Dedifferentiated amniotic fluid mesenchymal stem cell (primary cell): ENCODE measurements around the gene PPP6R2.

Experiments used
- DNase-seq: peaks from one replicate; pipeline ENCODE4 v3.0.0-alpha.2; 2016; ENCODE audit errors: extremely low spot score

Gene PPP6R2

GRCh38 chr22:50445880-50446707, 103.0 kb downstream of the PPP6R2 start:
- DNase-seq, result no peak

GRCh38 chr22:50446708-50447575, 103.8 kb downstream of the PPP6R2 start:
- no peak for DNase-seq

GRCh38 chr22:50447576-50448551, 104.7 kb downstream of the PPP6R2 start:
- DNase-seq, result no peak

DNA sequence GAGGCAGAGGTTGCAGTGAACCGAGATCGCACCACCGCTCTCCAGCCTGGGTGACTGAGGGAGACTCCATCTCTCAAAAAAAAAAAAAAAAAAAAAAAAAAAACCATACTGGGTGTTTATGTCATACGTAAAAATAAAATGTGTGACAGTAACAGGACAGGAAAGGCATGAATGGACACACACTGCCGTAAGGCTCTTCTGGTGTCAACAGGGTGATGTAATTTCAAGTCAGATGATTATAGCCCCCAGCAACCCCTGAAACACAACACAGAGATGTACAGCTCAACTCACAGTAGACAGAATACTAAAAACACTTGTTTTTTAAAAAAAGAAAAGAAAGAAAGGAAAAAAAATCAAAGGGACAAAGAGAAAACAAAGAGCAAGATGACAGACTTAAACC, 109.5 kb downstream of the PPP6R2 start:
- no peak for DNase-seq

GRCh38 chr22:50454556-50455075, 111.5 kb downstream of the PPP6R2 start:
- no peak for DNase-seq

- no peak for DNase-seq
Observed at GRCh38 chr22:50455201-50455600, 112.1 kb downstream of the PPP6R2 start.

DNA sequence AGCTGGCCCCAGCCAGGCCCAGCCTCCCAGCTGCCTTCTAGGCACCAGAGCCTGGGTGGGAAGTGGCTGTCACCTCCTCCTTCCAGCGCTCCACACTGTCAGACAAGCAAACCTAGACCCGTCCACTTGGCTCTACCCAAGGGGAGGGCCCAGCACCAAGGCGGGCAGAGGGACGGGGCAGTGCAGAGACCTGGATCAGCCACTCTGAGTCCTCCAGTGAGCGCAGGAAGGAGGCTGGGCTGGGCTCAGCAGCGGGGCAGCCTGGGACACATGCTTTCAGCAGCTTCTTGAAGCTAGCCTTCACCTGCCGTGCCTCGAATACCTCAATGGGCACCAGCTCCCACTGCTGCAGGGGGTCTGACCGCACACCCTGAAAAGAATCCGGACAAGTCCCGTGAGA, 112.9 kb downstream of the PPP6R2 start:
- DNase-seq, result no peak

DNA sequence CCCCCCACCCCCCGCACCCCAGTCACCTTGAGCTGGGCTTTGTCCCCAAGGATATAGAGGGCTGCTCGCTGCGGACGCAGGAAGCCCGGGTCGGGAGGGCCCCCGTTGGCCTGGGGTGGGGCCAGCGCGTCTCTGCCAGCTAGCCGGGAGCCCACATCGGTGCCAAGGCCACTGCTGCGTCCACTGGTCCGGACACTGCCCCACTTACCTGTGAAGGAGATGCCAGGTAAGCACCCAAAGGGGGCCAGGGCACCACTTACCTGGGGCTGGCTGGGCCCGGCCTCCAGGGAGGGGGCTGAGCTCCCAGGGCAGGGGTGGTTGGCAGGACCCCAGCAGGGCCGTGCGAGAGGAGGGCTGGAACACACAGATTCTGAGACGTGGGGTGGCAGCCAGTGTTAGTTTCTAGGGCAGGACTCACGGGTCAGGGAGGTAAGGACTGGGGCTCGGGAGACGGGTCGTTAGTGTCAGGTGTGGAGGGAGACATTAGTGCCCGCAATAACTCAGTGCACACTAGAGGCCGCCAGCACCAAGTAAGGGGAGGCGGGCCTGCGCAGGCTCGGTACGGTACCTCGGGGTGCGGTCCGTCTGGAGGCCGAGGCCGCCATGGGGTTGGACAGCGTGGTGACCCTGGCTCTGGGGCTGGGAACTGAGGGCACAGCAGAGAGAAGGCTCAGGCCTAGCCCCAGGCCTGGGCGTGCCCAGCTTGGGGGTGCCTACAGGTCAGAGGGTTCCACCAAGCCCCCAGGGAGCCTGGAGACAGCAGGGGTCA, 113.5 kb downstream of the PPP6R2 start:
- DNase-seq, result no peak

DNA sequence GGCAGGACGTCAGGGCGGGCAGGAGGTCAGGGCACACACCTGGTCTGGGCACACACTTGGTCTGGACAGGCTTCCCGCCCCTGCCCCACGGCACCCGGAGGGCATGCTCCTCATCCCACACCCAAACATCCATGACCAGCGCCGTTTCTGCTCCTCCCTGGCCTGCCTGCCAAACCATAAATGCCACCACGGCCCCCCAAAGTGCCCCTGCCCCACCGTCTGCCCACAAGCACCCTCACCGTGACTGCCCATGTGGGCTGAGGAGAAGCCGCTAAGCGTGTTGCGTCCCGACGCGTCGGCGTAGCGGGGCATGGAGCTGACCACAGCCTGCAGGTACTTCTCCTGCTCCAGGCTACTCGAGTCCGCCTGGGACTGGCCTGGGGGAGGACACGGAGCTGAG, 115.9 kb downstream of the PPP6R2 start:
- DNase-seq, result no peak

GRCh38 chr22:50459496-50460140, 116.5 kb downstream of the PPP6R2 start:
- no peak for DNase-seq

GRCh38 chr22:50460938-50461337, 117.8 kb downstream of the PPP6R2 start:
- no peak for DNase-seq

GRCh38 chr22:50461536-50461935, 118.4 kb downstream of the PPP6R2 start:
- DNase-seq, result no peak

DNA sequence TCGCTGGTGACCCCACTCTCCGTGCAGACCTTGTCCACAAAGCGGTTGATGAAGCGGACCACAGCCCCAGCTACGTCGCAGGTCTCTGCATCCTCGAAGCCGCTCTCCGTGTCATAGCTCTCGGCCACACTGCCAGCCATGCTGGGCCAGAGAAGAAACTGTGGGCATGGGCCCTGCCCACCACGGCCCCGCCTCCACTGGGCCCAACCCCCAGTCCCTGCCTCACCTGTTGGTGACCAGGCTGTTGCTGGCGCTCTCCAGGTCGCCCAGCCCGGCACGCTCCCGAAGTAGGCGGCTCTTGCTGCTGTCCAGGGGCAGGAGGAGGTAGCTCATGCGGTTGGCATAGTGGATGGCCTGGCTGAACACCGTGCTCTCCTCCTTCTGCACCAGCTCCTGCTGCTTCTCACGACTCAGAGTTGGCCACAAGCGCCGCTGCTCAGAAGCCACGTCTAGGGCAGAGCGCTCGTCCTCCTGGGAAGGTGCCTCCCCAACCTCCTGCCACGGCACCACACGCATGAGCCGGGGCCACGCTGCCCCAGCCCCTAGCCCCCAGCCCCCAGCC, 118.9 kb downstream of the PPP6R2 start:
- DNase-seq, result no peak

GRCh38 chr22:50463188-50463900, 120.2 kb downstream of the PPP6R2 start:
- no peak for DNase-seq

- DNase-seq, result no peak
Observed at GRCh38 chr22:50464451-50464850, 121.3 kb downstream of the PPP6R2 start.

DNA sequence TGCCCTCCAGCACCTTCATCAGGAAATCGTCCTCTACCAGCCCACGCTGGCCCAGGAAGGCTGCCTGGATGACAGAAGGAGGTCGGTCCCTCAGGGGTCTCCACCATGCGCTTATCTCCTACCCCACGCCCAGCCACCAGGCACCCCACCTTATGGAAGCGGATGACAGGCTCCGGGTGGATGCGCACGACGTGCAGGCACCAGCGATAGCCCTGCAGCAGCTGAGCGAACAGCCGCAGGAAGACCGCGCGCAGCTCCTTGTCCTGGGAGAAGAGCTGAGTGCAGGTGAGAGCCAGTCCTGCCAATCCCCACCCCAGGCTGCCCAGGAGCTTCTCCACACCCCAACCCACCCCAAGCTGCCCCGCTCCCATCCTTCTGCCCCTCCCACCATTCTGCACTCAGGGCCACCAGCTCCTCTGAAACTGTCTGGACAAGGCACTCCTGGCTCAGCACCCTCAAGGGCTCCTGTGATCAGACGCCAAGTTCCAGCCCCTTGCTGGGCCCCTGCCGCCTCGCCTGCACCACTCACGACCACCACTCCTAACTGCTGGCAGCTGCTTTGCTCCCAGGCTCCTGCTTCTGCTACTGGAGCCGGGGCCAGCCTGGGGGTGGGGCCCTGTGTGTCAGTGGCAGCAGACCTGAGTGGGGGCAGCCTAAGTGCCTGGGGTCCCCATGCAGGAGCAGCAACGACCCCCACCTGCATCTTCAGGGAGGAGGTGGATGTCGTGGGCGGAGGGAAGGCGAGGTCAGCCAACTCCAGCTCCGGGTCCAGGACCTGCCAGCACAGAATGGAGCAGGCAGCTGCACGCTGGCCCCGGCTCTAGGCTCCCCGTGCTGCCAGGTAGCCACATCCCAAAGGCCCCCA, 122.2 kb downstream of the PPP6R2 start:
- DNase-seq, result no peak

DNA sequence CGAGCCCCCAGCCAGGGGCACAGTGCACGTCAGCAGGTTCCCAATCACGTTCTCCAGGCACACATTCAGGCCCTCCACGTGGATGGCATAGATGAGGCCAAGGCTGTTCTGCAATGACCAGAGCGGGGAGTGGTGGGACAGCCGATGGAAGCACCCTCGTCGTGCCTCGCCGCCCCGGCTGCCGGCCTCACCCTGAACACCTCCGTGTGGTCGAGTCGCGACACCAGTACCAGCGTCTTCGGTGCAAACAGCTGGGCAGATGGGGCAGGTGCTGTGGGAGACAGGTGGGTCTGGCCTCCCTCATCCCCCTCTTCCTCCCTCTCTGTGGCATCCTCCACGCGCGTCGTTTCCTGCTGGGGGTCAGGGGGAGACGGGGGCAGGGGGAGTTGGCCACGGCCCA, 124.2 kb downstream of the PPP6R2 start:
- no peak for DNase-seq

DNA sequence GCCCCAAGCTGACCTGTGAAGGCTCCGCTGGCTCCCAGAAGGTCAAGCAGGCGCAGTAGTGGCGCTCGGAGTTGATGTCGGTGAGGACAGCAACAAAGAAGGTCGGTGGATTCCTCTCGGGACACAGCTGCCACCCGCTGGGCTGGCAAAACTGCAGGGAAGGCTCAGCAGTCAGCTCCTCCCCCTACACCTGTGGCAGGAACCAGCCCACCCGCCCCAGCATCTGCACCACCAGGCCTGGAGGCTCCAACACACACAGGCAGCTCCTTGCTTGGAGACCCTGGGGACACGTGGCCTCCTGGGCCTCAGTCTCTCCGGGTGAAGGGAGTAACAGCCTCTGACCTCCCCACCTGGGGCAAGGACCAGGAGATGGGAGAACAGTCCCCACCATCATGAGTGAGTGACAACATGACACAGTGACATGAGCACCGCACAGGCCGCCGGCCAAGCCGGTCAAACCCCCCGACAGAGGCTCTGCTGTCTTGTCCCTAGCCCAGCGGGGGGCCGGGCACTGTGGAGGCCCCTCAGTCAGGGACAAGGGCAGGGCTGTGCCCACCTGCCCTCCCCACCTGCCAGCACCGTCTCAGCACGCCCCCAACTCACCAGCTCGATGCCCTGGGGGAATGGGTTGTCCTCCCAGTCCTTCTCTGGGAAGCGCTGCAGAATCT, 124.8 kb downstream of the PPP6R2 start:
- no peak for DNase-seq
